TTC549 (cell line): ENCODE data around the gene ADAMTS14.
"Not testable (repeated sequence)": the region's sequence is repeated elsewhere in the genome, so short reads cannot be mapped to it uniquely, and the experiment has no call there.

Source experiments
- FAIRE-seq: peaks from 2 replicates; lab custom pipeline; 2012; peaks lifted over from hg19 to GRCh38; lab: Jason Lieb, UNC

The ADAMTS14 gene

DNA sequence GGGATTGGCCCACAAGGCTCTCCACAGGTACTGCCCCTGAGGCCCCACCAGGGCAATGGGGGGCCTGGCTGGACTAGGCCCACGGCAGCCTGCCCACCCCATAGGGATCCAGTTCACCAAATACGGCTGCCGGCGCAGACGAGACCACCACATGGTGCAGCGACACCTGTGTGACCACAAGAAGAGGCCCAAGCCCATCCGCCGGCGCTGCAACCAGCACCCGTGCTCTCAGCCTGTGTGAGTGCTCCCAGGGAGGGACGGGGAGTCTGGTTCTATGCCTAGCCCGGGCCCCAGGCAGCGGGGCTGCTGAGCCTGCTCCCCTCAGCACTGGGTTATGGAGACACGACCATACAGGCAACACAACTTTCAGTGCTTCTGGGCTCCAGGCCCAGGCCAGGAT, 79.7 kb downstream of the ADAMTS14 start:
- FAIRE-seq = no peak

DNA sequence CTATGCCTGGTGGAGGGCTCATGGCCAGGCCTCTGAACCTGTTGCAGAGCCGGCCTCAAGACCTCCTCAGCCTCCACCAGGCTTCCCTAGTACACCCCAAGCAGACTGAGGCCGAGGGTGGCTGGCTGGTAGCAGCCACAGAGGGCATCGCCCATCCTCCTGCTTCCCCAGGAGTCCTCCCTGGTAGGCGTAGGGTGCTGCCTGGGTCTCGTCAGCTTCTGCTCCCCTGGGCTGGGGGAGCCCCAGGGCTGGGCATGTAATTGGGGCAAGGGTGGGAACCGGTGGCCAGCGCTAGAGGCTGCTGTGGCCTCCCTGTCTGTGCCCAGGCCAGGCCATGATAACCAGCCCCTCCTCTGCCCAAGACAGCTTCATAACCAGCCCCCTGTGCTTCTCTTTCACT, 80.3 kb downstream of the ADAMTS14 start:
- FAIRE-seq = no peak

DNA sequence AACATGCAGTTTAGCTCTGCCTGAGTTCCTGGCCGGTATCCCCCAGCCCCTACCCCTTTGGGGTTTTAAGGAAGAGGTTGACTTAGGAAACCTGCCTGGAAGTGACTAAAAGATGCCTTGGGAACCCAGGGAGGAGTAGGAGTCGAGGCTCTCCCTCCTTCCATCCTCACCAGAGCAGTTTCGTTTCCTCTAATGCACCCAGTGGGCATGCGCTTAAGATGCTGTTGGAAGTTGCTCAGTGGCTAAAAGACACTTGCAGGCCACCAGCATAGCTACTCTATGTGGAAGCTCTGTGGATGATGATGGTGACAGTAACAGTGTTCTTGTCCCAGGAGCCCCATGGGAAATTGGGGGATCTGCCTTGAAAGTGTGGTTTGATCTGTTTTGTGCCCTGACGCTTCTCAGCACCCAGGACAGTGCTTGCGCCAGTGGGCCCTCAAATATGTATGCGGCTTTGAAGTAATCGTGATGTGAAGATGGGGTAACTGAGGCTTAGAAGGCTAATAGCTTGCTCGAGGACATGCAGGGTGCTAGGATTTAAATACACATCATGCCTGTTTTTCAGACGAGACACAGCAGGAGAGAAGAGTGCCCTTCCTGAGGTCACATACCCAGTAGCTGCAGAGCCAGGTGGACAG, 80.8 kb downstream of the ADAMTS14 start:
- FAIRE-seq = no peak

DNA sequence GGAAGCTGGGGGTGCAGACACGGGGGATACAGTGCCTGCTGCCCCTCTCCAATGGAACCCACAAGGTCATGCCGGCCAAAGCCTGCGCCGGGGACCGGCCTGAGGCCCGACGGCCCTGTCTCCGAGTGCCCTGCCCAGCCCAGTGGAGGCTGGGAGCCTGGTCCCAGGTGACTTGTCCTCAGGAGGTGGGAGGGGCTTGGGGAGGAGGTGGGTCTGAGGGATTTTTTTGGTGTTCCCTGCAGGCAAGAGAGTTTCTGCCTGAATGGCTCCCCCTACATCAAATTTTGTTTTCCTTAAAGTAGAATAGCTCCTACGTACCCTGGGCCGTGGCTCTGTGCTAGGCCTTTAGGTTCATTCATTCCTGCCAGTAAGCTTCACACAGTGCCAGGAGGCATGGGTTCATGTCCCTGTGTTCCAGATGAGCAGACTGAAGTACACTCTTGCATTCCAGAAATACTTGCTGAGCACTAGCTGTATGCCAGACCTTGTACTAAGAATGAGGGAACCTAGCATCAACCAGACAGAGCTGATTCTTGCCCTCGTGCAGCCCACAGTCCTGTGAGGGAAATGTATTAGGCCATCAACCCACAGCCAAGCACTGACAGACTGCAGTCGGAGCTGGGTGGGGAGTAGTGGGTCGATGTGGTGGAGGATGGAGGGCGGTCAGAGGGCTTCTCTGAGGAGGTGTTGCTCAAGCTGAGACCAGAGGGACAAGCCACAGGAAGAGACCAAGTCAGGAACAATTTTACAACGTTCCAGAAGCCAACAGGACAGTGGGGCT, 81.7 kb downstream of the ADAMTS14 start:
- FAIRE-seq = no peak

DNA sequence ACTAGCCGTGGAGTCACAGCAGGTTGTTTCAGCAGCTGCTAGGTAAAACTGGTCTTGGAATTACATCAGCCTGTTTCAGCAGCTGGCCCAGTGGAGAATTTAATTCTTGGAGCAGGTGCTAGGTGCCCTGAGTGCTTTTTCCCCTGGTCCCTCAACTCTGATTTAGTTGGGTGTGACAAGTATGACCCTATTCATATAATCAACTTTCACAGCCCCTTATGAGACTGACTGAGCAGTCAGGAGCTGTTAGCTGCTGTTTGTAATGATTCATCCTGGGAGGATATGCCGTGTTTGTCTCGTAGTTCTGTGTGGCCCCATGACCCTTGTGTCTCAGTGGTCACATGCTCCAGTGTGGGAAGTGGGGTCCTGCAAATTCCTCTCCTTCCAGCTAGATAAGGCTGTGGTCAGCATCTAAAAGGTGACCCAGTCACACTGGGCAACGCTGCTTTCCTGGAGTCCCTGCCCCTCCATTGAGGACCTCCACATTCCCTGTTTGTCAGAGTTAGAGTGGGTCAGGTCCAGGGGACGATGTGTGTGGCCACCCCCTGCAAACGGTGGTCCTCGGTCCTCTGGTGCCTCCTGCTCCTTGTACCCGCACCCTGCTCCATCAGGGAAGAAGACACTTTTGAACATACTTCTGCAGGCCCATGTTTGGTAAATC, 84.5 kb downstream of the ADAMTS14 start:
- no peak for FAIRE-seq

DNA sequence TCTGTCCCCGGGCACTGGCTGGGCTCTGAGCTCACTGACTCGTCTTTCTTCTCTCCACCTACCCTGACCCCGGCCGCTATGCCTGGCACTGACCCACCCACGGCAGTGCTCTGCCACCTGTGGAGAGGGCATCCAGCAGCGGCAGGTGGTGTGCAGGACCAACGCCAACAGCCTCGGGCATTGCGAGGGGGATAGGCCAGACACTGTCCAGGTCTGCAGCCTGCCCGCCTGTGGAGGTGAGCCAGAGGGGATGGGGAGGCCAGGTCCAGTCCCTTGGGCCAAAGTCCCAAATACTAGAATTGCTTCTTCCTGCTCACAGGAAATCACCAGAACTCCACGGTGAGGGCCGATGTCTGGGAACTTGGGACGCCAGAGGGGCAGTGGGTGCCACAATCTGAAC, 85.5 kb downstream of the ADAMTS14 start:
- FAIRE-seq = no peak

DNA sequence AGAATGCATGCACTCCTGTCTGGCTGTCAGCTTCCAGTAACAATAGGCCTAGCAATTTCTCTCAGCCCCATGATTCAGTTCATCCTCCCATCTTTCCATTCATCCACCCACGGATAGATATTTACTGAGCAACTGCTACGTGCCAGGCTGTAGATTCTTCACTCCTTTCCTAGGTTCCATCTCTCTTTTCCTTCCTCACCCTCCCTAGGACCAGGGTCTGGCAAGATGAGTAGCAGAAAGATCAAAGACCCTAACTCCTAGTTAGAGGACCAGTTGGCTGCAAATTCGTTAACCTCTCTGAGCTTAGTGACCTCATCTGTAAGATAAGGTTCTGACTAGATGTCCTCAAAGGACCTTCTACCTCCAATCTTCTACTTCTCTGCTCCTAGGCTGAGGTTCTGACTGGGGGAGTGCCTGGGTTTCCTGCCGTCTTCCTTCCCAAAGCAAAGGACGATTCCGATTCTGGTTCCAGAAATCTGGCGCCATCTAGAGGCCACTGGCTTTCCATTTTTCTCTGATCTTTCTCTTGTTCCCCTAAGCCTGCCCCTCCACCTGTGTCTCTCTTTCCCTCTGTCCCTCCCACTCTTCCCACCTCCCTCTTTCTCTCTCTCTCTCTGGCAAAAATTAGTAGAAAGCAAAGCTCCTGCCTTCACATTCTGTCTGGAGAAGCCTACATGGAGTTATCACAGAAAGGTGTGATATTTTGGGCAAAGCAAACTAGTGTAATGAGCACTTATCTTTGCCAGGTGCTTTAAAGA, 86.6 kb downstream of the ADAMTS14 start:
- FAIRE-seq = peak; percentile 5

DNA sequence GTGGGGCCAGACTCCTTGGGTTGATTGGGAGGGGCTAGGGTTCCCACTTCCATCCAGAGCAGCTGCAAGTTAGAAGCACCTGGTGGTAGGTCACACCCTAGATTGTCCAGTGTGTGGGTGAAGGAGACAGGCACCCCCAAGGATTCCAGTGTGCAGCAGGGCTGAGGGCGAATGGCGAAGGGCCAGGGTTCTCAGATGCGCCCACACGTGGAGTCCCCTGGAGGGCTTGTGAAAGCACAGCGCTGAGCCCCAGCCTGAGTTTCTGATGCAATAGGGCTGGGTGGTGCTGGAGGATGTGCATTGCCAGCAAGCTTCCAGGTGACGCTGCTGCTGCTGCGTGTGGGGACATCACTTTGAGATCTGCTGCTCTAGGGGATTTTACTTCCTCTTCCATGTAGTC, 87.5 kb downstream of the ADAMTS14 start:
- no peak for FAIRE-seq

DNA sequence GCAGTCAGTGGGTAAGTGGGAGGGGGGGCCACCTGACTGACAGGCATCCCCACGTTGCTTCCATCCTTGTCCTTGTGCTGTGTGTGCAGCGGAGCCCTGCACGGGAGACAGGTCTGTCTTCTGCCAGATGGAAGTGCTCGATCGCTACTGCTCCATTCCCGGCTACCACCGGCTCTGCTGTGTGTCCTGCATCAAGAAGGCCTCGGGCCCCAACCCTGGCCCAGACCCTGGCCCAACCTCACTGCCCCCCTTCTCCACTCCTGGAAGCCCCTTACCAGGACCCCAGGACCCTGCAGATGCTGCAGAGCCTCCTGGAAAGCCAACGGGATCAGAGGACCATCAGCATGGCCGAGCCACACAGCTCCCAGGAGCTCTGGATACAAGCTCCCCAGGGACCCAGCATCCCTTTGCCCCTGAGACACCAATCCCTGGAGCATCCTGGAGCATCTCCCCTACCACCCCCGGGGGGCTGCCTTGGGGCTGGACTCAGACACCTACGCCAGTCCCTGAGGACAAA, 88.0 kb downstream of the ADAMTS14 start:
- FAIRE-seq = no peak

DNA sequence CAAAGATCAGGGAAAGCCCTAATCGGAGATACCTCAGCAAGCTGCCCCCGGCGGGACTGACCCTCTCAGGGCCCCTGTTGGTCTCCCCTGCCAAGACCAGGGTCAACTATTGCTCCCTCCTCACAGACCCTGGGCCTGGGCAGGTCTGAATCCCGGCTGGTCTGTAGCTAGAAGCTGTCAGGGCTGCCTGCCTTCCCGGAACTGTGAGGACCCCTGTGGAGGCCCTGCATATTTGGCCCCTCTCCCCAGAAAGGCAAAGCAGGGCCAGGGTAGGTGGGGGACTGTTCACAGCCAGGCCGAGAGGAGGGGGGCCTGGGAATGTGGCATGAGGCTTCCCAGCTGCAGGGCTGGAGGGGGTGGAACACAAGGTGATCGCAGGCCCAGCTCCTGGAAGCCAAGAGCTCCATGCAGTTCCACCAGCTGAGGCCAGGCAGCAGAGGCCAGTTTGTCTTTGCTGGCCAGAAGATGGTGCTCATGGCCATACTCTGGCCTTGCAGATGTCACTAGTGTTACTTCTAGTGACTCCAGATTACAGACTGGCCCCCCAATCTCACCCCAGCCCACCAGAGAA, 88.8 kb downstream of the ADAMTS14 start:
- FAIRE-seq = no peak

DNA sequence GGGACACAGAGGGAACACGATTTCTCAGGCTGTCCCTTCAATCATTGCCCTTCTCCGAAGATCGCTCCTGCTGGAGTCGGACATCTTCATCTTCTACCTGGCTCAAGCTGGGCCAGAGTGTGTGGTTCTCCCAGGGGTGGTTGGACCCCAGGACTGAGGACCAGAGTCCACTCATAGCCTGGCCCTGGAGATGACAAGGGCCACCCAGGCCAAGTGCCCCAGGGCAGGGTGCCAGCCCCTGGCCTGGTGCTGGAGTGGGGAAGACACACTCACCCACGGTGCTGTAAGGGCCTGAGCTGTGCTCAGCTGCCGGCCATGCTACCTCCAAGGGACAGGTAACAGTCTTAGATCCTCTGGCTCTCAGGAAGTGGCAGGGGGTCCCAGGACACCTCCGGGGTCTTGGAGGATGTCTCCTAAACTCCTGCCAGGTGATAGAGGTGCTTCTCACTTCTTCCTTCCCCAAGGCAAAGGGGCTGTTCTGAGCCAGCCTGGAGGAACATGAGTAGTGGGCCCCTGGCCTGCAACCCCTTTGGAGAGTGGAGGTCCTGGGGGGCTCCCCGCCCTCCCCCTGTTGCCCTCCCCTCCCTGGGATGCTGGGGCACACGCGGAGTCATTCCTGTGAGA, 89.5 kb downstream of the ADAMTS14 start:
- no peak for FAIRE-seq

DNA sequence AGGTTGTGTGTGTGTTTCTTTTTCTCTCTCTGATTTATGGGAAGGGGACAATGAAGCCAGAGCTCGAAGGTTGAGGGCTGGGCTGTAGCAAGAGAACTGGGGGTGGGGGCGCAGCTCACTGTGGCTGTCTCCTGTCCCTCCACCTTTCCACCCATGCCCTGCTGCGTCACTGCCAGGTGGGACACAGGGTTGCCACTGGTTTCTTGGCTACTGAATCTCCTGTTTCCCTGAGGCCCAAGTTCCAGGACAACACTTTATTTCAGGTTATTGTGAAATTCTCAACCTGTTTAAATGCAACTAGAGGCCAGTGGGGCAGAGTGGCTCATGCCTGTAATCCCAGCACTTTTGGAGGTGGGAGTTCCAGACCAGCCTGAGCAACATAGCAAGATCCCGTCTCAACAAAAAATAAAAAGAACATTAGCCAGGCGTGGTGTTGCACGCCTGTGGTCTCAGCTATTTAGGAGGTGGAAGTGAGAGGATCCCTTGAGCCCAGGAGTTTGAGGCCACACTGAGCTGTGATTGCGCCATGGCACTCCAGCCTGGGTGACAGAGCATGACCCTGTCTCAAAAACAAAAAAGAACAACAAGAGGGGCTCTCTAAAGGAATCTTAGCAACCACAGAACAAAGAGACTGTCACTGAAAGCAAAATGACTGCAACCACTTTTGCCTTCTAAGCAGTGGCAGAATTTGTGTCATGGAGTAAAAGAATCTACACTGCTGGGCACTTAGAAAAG, 90.3 kb downstream of the ADAMTS14 start:
- FAIRE-seq = no peak

DNA sequence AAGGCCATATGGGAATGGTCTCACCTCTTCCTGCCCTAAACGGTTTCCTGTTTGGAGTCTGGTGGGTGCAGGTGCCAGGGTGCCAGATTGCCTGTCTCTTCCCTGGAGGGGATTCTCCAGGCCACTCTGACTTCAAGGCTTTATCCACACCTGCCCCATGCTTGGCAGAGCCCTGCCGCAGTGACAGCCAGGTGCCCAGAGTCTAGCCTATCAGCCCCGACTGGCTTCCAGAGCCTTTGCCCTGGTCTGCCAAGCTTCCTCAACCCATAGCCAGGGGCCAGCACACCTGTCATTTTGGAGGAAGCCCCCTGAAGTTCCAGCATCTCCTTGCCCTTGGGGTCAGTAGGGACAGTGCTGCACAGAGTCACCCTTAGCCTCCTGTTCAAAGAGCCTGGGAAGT, 91.3 kb downstream of the ADAMTS14 start:
- no peak for FAIRE-seq

DNA sequence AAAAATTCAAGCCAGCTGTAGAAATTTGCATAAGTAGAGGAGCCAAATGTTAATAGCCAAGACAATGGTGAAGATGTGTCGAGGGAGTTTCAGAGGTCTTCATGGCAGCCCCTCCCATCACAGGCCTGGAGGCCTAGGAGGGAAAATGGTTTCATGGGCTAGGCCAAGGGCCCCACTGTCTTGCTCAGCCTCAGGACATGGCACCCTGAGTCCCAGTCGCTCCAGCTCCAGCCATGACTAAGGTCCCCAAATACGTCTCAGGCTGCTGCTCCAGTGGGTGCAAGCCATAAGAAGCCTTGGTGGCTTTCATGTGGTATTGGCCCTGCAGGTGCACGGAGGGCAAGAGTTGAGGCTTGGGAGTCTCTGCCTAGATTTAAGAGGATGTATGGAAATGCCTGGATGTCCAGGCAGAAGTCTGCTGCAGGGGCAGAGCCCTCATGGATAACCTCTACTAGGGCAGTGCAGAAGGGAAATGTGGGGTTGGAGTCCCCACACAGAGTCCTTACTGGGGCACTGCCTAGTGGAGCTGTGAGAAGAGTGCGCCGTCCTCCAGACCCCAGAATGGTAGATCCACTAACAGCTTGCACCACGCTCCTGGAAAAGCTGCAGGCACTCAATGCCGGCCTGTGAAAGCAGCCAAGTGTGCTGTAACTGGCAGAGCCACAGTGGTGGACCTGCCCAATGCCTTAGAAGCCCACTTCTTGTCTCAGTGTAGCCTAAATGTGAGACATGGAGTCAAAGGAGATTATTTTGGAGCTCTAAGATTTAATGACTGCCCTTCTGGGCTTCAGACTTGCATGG, 93.7 kb downstream of the ADAMTS14 start:
- no peak for FAIRE-seq

DNA sequence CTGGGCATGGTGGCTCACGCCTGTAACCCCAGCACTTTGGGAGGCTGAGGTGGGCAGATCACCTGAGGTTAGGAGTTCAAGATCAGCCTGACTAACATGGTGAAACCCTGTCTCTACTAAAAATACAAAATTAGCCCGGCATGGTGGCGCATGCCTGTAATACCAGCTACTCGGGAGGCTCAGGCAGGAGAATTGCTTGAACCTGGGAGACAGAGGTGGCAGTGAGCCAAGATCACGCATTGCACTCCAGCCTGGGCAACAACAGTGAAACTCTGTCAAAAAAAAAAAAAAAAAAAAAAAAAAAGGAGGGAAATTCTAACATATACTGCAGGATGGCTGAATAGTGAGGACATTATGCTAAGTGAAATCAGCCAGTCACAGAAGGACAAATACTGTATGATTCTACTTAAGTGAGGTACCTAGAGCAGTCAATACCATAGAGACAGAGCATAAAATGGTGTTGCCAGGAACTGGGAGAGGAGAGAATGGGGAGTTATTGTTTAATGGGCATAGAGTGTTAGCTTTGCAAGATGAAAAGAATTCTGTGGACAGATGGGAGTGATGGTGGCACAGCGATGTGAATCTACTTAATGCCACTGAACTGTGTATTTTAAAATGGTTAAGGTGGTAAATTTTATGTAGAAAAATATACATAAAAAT, 95.8 kb downstream of the ADAMTS14 start:
- not testable (repeated sequence) for FAIRE-seq

DNA sequence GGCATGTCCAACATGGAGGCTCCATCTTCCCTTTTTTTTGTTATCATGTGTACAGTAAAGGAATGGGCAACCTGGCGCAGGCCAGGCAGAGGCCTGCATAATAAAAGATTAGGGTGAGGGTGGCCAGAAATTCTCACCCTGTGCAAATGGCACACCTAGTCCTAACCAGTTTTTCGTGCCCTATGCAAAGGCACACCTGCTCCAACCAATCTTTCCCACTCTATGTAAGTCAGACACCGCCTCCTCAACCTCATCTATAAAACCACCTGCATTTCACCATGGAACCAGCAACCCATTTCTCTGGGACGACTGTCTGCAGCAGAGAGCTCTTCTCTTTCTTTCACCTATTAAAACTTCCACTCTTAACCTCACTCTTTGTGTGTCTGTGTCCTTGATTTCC, 96.8 kb downstream of the ADAMTS14 start:
- FAIRE-seq = no peak

DNA sequence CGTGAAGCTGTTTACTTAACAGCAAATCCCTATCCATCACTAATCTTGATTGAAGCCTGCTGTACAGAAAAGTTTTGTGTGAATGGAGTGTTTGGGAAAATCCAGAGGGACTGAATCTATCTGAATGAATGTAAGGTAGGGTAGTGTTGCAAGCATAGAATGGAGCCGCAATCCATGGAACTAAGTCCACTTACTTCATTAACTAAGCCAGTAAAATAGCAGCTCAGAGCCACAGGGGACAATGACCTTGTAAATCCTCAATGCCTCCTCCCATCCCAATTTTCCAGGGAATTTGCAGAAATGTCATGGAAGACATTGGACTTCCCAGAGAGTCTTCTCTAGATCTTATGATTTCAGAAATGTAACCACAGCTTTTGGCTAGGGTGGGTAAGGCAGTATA, 97.7 kb downstream of the ADAMTS14 start:
- no peak for FAIRE-seq

DNA sequence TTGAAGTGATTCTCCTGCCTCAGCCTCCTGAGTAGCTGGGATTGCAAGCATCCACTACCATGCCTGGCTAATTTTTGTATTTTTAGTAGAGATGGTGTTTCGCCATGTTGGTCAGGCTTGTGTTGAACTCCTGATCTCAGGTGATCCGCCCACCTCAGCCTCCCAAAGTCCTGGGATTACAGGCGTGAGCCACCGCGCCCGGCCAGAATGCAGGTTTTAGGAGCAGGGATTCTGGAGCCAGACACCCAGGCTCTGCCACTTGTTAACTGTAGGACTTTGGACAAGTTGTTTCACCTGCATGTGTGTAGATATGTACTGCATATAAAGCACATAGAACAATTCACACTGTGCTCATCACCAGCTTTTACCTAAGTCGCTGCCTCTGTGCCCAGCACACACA, 98.2 kb downstream of the ADAMTS14 start:
- not testable (repeated sequence) for FAIRE-seq

DNA sequence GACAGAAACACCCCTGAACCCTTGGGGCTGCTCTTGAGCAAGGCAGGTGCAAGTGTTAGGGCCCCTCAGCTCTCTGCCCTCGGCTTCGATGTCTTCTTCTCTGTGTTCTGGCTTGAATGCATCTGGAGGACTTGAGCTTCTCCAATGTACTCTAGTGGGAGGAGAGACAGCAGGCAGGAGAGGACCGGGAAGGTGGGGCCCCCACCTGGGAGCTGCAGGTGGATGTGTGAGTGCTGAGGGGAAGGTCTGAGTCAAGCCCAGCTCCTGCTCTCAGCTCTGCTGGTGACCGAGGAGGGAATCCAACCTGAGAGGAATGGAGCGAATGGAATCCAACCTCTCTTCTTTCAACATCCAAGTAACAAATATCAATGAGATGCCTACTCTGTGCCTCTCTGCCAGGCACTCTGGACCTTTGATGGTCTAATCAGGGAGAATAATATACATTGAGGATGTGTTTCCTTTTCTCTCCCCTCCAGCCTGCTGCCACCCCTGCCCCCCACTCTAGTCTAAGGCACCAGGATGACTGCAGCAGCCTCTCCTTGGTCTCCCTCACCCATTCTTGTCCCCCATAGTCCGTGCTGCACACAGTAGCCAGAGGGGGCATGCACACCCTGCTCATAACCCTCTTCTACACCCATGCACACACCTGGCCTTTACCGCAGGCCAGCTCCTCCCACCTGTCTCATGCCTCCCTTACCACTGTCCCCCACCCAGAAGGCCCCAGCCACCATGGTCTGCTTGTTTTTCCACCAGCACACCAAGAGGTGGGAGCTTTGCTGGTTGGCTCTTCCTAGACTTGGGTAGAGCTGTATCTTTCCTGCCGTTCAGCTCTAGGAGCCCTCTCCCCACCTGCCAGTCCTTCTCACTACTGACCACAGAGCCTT, 99.2 kb downstream of the ADAMTS14 start:
- no peak for FAIRE-seq
